OCI-LY7 (cell line): Measurements from ENCODE around the gene RSBN1L. TPM values are rescaled to one million over a fixed set of nuclear protein-coding genes. Genes with fewer than 3 reads are reported as not detected.
A peak's percentile ranks its signal among the peaks of the same experiment; 100 is the strongest.

Source experiments
- BruUV-seq: library from RNA; stranded (reverse); fragments of 400-500 nt; replicated peaks from 2 replicates; lab custom pipeline; 2021; lab: Mats Ljungman, UMichigan
- CTCF ChIA-PET: fragments of 300-600 bp; sonication (Branson Sonifier 250); formaldehyde crosslinking; loops from one replicate; lab custom pipeline; 2022; ENCODE audit warnings: antibody characterized with exemption; ENCODE audit not compliant: unreplicated experiment; lab: Charles Lee
- POLR2A ChIA-PET: fragments of 300-600 bp; sonication (Branson Sonifier 250); formaldehyde crosslinking; loops from one replicate; lab custom pipeline; 2022; ENCODE audit warnings: antibody characterized with exemption; lab: Charles Lee
- DNase-seq: peaks from one replicate; pipeline ENCODE4 v3.0.0-alpha.2; 2015; ENCODE audit warnings: low spot score
- H2AFZ ChIP-seq: fragments of 200-600 bp; sonication (generic), shearing (Covaris generic); 2 replicates; pipeline ENCODE4 v1.6.1; 2014; ENCODE audit warnings: mild to moderate bottlenecking, antibody characterized with exemption, low read length, moderate library complexity
- H3K27ac ChIP-seq: fragments of 200-600 bp; sonication (generic); 2 replicates; pipeline ENCODE4 v1.5.1; 2014; ENCODE audit warnings: mixed run types, low read depth, mild to moderate bottlenecking, moderate library complexity, low read length, inconsistent platforms; ENCODE audit not compliant: poor library complexity, severe bottlenecking
- H3K36me3 ChIP-seq: fragments of 200-600 bp; sonication (generic); 2 replicates; pipeline ENCODE4 v1.6.1; 2014; ENCODE audit warnings: mild to moderate bottlenecking, antibody characterized with exemption, low read length, moderate library complexity, mixed read lengths; ENCODE audit not compliant: insufficient read depth
- H3K4me1 ChIP-seq: fragments of 200-600 bp; sonication (generic); 2 replicates; pipeline ENCODE4 v1.5.1; 2014; ENCODE audit warnings: mild to moderate bottlenecking, low read length; ENCODE audit not compliant: insufficient read depth, poor library complexity, severe bottlenecking
- H3K4me2 ChIP-seq: fragments of 200-600 bp; sonication (generic); 2 replicates; pipeline ENCODE4 v1.6.1; 2014; ENCODE audit warnings: mild to moderate bottlenecking, low read length
- H3K4me3 ChIP-seq: fragments of 200-600 bp; sonication (generic); 2 replicates; pipeline ENCODE4 v1.5.1; 2014; ENCODE audit warnings: mild to moderate bottlenecking, low read depth, low read length; ENCODE audit not compliant: poor library complexity, severe bottlenecking
- H3K79me2 ChIP-seq: fragments of 200-600 bp; sonication (generic); 2 replicates; pipeline ENCODE4 v1.6.1; 2016; ENCODE audit warnings: low read depth, mild to moderate bottlenecking, low read length, moderate library complexity, mixed read lengths; ENCODE audit not compliant: insufficient read depth
- H3K9me2 ChIP-seq: fragments of 200-600 bp; sonication (generic); 2 replicates; pipeline ENCODE4 v1.6.1; 2016; ENCODE audit warnings: mild to moderate bottlenecking, low read length, mixed read lengths; ENCODE audit not compliant: insufficient read depth
- H3K9me3 ChIP-seq: fragments of 200-600 bp; sonication (generic); 2 replicates; pipeline ENCODE4 v1.6.1; 2014; ENCODE audit warnings: mild to moderate bottlenecking, mixed run types, low read length, mixed read lengths
- H4K20me1 ChIP-seq: fragments of 200-600 bp; sonication (generic); 2 replicates; pipeline ENCODE4 v1.6.1; 2014; ENCODE audit warnings: mild to moderate bottlenecking, antibody characterized with exemption, low read length, moderate library complexity, mixed read lengths; ENCODE audit not compliant: insufficient read depth
- EZH2phosphoT487 ChIP-seq: fragments of 200-600 bp; sonication (generic); IDR thresholded peaks from 2 replicates; pipeline ENCODE4 v1.6.1; 2018; ENCODE audit warnings: low read depth, borderline replicate concordance, mild to moderate bottlenecking, mixed run types, antibody characterized with exemption, low read length, moderate library complexity, mixed read lengths
- intact Hi-C: fragments of 100-400 bp; cut with micrococcal nuclease; formaldehyde crosslinking; loops from one replicate; pipeline ENCODE4 v1.10.0; 2022; ENCODE audit not compliant: unreplicated experiment
- total RNA-seq, 2 experiments: library from RNA; depleted of rRNA in 1 of 2; stranded (reverse); fragments of >200 nt in 1 of 2; shearing (Covaris generic) in 1 of 2; gene quantifications; 2 replicates each; pipeline ENCODE4 v1.2.3, GENCODE V29; 2014 to 2022
- TF ChIP-seq, protein P1 (sequence below): fragments of 200-600 bp; sonication (generic); conservative IDR thresholded peaks from 2 replicates; pipeline ENCODE4 v1.5.1; 2014; ENCODE audit warnings: mild to moderate bottlenecking, antibody characterized with exemption, low read length, moderate library complexity, mixed read lengths

RSBN1L gene
- total RNA-seq, 2 experiments from 2014 or later: 23.3 to 30.4 TPM

DNA sequence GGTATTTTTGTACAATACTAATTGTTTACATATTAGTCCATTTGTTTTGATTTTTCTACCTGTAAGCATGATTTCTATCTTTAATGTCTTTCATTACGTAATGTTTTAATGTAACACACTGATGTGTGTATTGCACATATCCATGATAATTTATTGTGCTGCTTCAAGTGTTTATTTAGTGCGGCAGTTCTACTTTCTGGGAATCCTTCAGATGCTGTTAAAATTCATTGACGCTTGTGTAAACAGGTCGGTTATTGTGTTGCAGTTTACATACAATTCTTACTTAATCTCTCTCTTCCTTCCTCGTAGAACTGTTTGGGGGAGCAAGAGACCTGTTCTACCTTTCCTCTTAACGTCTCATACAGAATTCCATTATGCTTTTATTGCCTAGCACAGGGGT lies 95.1 kb downstream of the RSBN1L start:
- DNase-seq: no peak
- Histone ChIP-seq H3K4me2 (no peak overlapping the region), H4K20me1 (0 out of 2 replicates have a peak, but pooled peaks cover 7% of the 10 kb centered on the region), H2AFZ (no peak overlapping the region), H3K79me2 (peaks cover 28% of the 10 kb centered on the region), H3K36me3 (peaks cover 42% of the 10 kb centered on the region), H3K27ac (no peak overlapping the region), H3K4me1 (peaks cover 22% of the 10 kb centered on the region), H3K9me3 (no peaks in the 10 kb centered on the region), H3K9me2 (no peaks in the 10 kb centered on the region), H3K4me3 (no peak overlapping the region)
- CTCF ChIA-PET: no interaction called here
- POLR2A ChIA-PET: interaction anchor here (0.6 to 1.0 kb wide), 3 partner anchors 27 to 122 kb away, joined by 3 to 8 read pairs (median 3); no protein-coding TSS in a partner anchor
- BruUV-seq: no TSS peak
- intact Hi-C loops: no loop called here
- no peak for TF ChIP-seq EZH2phosphoT487
- TF ChIP-seq, protein P1, sequence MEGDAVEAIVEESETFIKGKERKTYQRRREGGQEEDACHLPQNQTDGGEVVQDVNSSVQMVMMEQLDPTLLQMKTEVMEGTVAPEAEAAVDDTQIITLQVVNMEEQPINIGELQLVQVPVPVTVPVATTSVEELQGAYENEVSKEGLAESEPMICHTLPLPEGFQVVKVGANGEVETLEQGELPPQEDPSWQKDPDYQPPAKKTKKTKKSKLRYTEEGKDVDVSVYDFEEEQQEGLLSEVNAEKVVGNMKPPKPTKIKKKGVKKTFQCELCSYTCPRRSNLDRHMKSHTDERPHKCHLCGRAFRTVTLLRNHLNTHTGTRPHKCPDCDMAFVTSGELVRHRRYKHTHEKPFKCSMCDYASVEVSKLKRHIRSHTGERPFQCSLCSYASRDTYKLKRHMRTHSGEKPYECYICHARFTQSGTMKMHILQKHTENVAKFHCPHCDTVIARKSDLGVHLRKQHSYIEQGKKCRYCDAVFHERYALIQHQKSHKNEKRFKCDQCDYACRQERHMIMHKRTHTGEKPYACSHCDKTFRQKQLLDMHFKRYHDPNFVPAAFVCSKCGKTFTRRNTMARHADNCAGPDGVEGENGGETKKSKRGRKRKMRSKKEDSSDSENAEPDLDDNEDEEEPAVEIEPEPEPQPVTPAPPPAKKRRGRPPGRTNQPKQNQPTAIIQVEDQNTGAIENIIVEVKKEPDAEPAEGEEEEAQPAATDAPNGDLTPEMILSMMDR: no peak

DNA sequence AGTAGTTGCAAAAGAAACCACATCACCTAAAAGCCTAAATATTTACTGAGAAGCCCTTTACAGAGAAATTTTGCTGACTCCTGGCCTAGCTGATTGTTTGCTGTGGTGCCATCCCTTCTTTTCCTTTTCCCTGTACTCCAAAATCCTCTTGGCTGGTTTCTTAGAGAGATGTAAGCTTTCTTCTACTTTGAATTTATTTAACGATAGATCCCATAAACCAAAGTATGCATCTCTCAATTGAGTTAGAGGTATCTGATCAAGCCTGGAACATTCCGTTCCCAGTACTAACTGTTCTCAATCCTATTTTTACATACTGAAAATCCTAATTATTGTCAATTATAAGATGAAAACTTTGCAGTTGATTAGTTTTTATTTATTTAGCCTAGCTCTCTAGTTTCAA lies 95.7 kb downstream of the RSBN1L start:
- intact Hi-C loops: no loop called here
- CTCF ChIA-PET: no interaction called here
- peaks cover 28% of the 10 kb centered on the region for H3K4me1 ChIP-seq
- DNase-seq: no peak
- H2AFZ ChIP-seq: no peak overlapping the region
- H3K27ac ChIP-seq: no peak overlapping the region
- peaks cover 9% of the 10 kb centered on the region; the same call in 1 of the 2 replicates for H4K20me1 ChIP-seq
- no peak overlapping the region for H3K4me2 ChIP-seq
- H3K9me3 ChIP-seq: no peaks in the 10 kb centered on the region
- BruUV-seq: no TSS peak
- no peak overlapping the region for H3K4me3 ChIP-seq
- POLR2A ChIA-PET: interaction anchor here (1.0 kb wide), 2 partner anchors 28 to 121 kb away, joined by 3 to 8 read pairs; no protein-coding TSS in a partner anchor
- H3K9me2 ChIP-seq: no peaks in the 10 kb centered on the region
- TF ChIP-seq, protein P1: no peak
- no peak for TF ChIP-seq EZH2phosphoT487
- H3K79me2 ChIP-seq: peaks cover 34% of the 10 kb centered on the region
- peaks cover 38% of the 10 kb centered on the region for H3K36me3 ChIP-seq

DNA sequence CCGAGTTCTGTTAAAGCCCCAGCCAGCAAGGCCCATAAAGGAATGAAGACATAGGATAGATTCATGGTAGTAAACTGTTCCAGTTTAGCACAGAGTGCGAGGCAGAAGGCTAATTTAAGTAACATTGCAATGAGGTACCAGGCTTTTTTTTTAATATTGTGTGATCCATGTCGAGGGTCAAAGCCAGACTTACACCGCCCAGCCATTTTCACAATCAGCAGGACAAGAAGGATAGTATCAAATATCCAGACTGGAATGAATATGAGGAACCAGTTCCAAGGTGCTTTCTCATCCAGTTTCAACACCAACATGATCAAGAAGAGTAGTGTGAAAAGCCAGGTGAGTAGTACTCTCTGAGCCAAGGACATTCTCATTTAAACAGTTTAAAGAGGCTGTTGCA lies 97.7 kb downstream of the RSBN1L start:
- Histone ChIP-seq H3K79me2 (peaks cover 47% of the 10 kb centered on the region), H2AFZ (no peak overlapping the region), H4K20me1 (peaks cover 17% of the 10 kb centered on the region; the same call in 1 of the 2 replicates), H3K4me1 (peaks cover 28% of the 10 kb centered on the region), H3K9me3 (no peaks in the 10 kb centered on the region), H3K36me3 (peaks cover 32% of the 10 kb centered on the region), H3K4me2 (peak overlapping the region; percentile 3; the same call in 1 of the 2 replicates), H3K27ac (no peak overlapping the region), H3K4me3 (no peak overlapping the region), H3K9me2 (no peaks in the 10 kb centered on the region)
- POLR2A ChIA-PET: interaction anchor here (1.2 to 1.4 kb wide), 2 partner anchors 84 to 115 kb away, joined by 3 read pairs; no protein-coding TSS in a partner anchor
- CTCF ChIA-PET: no interaction called here
- no TSS peak for BruUV-seq
- intact Hi-C loops: no loop called here
- TF ChIP-seq, protein P1: no peak
- no peak for TF ChIP-seq EZH2phosphoT487
- no peak for DNase-seq
